ENCODE results near the gene TTK. TPM values are rescaled to one million over a fixed set of nuclear protein-coding genes. Genes with fewer than 3 reads are reported as not detected.

The TTK gene
- total RNA-seq, 1 donor from 2014 or later = 0.25 TPM

DNA sequence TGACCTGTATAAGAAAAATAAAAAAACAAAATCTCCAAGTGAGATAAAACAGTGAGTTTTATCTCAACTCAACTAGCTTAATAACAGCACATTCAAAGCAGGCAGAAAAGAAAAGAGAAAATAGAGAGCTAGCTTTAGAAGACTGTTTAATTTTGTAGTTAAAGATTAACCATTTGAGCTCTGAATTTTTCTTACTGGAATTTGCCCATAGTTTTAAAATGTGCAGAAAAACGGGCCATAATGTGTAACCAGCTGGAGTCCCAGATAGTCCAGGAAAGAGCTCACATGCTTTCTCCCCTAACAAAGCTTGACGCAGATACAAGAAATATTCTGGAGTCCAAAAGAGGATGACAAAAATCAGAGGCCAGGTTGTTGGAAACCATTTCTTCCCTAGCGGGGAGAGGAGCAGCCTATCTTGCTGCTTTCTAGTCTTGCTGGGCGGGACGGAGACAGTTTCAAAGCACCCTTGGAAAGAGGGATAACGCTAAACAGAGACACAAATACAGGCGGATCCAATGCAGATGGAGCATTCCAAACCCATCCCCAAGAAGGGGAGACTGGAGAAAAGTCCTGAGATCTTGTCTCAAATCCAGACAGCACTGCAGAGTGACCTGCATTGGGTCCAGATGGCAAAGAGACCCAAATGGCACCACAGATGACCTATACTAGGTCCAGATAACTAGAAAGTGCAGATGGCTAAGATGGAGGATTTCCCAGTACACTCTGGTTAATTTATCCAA lies 16.1 kb downstream of the TTK start:
- Histone ChIP-seq H3K36me3 (no peaks in the 10 kb centered on the region), H3K4me3 (no peak overlapping the region), H3K4me1 (no peaks in the 10 kb centered on the region), H3K9me3 (replicated peaks) (no peaks in the 10 kb centered on the region), H3K27ac (replicated peaks) (no peak overlapping the region), H3K27me3 (ENCODE audit: low read depth) (no peaks in the 10 kb centered on the region)
- intact Hi-C loops (cut with micrococcal nuclease) = no loop called here
- TF ChIP-seq, protein P1, sequence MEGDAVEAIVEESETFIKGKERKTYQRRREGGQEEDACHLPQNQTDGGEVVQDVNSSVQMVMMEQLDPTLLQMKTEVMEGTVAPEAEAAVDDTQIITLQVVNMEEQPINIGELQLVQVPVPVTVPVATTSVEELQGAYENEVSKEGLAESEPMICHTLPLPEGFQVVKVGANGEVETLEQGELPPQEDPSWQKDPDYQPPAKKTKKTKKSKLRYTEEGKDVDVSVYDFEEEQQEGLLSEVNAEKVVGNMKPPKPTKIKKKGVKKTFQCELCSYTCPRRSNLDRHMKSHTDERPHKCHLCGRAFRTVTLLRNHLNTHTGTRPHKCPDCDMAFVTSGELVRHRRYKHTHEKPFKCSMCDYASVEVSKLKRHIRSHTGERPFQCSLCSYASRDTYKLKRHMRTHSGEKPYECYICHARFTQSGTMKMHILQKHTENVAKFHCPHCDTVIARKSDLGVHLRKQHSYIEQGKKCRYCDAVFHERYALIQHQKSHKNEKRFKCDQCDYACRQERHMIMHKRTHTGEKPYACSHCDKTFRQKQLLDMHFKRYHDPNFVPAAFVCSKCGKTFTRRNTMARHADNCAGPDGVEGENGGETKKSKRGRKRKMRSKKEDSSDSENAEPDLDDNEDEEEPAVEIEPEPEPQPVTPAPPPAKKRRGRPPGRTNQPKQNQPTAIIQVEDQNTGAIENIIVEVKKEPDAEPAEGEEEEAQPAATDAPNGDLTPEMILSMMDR (IDR thresholded peaks at IDR 0.05; ENCODE audit: borderline replicate concordance) = no peak
- no peak for DNase-seq

- intact Hi-C loops (cut with micrococcal nuclease) = no loop called here
- TF ChIP-seq, protein P1 (IDR thresholded peaks at IDR 0.05; ENCODE audit: borderline replicate concordance) = no peak
- no peaks in the 10 kb centered on the region for H3K4me1 ChIP-seq
- no peaks in the 10 kb centered on the region for H3K27me3 ChIP-seq (ENCODE audit: low read depth)
- H3K4me3 ChIP-seq = no peak overlapping the region
- H3K9me3 ChIP-seq (replicated peaks) = no peaks in the 10 kb centered on the region
- no peak for DNase-seq
- H3K27ac ChIP-seq (replicated peaks) = no peak overlapping the region
- H3K36me3 ChIP-seq = no peaks in the 10 kb centered on the region
These were observed 16.7 kb downstream of the TTK start for GRCh38 chr6:80021131-80021530.

DNA sequence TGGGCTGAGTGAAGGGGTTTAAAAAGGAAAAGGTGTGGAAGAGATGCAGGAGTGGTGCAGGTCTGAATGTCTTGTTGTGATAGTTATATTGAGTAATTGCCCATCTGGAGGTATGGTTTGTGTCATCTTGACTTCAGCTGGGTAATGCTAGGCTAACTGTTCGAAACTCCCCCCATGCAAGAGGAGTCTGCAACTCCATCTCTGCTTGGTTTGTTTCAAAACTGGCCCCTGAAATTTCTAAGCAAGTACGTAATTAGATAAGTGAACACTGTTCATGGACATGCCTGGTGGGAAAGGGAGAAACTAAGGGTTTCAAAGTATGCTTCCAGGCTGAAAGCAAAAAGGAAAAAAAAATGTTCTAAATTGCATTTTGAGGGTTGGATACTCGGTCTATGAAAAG lies 17.1 kb downstream of the TTK start:
- Histone ChIP-seq H3K4me1 (no peaks in the 10 kb centered on the region), H3K36me3 (no peaks in the 10 kb centered on the region), H3K4me3 (no peak overlapping the region), H3K27ac (replicated peaks) (no peak overlapping the region), H3K27me3 (ENCODE audit: low read depth) (no peaks in the 10 kb centered on the region), H3K9me3 (replicated peaks) (no peaks in the 10 kb centered on the region)
- intact Hi-C loops (cut with micrococcal nuclease) = no loop called here
- DNase-seq = no peak
- TF ChIP-seq, protein P1 (IDR thresholded peaks at IDR 0.05; ENCODE audit: borderline replicate concordance) = no peak

GRCh38 chr6:80022803-80023202 lies 18.4 kb downstream of the TTK start:
- Histone ChIP-seq H3K36me3 (no peaks in the 10 kb centered on the region), H3K9me3 (replicated peaks) (no peaks in the 10 kb centered on the region), H3K27ac (replicated peaks) (no peak overlapping the region), H3K27me3 (ENCODE audit: low read depth) (no peaks in the 10 kb centered on the region), H3K4me1 (no peaks in the 10 kb centered on the region), H3K4me3 (no peak overlapping the region)
- DNase-seq = no peak
- TF ChIP-seq, protein P1 (IDR thresholded peaks at IDR 0.05; ENCODE audit: borderline replicate concordance) = no peak
- intact Hi-C loops (cut with micrococcal nuclease) = no loop called here

DNA sequence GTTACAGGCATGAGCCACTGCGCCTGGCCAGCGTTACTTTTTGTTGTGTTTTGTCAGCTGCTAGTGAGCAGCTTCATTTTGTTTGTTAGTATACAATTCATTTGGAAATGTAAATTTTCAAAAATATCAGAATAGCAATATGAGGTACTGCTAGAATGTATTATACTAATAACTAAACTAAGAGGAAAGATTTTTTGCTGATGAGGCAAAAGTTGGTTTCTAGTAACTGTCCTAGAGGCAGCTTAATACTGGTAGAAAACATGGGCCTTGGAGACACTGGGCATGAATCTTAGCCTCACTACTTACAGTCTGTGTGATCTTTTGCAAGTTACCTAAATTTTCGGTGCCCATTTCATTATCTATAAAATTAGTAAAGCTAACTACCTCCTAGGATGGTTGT lies 24.1 kb downstream of the TTK start:
- DNase-seq = no peak
- Histone ChIP-seq H3K27me3 (ENCODE audit: low read depth) (no peaks in the 10 kb centered on the region), H3K4me3 (no peak overlapping the region), H3K4me1 (no peaks in the 10 kb centered on the region), H3K36me3 (no peaks in the 10 kb centered on the region), H3K9me3 (replicated peaks) (no peaks in the 10 kb centered on the region), H3K27ac (replicated peaks) (no peak overlapping the region)
- TF ChIP-seq, protein P1 (IDR thresholded peaks at IDR 0.05; ENCODE audit: borderline replicate concordance) = no peak
- intact Hi-C loops (cut with micrococcal nuclease) = no loop called here
